Activated T-cell treated with anti-CD3 and anti-CD28 coated beads for 1 hour (primary cell): Measurements from ENCODE around the gene MLF2.

Experiments used
- DNase-seq: peaks from one replicate; pipeline ENCODE4 v3.0.0-alpha.2; 2020; ENCODE audit warnings: low read depth

Gene MLF2

GRCh38 chr12:6778217-6778573, 25.3 kb upstream of the MLF2 start:
- no peak for DNase-seq

GRCh38 chr12:6777386-6777785, 24.4 kb upstream of the MLF2 start:
- DNase-seq: no peak

DNA sequence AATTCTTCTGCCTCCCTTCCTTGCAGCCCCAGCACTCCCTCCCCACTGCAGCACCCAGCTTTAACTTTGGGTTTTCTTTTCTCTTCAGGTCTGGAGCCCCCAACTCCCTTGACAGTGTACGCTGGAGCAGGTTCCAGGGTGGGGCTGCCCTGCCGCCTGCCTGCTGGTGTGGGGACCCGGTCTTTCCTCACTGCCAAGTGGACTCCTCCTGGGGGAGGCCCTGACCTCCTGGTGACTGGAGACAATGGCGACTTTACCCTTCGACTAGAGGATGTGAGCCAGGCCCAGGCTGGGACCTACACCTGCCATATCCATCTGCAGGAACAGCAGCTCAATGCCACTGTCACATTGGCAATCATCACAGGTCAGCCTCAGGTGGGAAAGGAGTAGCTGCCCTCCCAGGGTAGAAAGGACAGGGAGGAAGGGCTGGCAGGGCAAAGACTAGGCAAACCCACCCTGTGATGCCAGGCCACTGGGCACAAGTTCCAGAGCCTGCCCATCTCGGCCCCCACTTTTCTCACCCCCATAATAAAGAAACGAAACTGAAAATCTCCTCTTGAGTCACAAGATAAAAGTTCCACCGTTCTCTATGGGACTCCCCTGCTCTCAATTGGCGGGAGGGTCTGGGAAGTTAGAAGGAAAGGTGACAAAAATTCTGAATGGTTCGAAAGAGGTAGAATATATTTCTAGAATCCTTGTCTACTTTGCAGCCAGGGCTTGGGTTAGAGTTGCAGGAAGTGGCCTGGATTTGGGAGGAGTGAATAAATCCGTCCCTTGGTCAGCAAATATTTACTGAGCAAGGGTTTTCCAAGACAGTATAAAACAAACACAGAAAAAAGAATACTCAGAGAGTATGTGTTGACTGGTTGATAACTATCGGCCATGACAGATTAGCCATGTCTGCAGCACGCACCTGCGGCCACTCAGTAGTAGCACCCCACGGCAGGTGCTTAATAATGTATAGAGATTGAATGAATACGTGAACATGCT, 22.5 kb upstream of the MLF2 start:
- DNase-seq: no peak

GRCh38 chr12:6774499-6775062, 21.6 kb upstream of the MLF2 start:
- DNase-seq: no peak

GRCh38 chr12:6773590-6774351, 20.8 kb upstream of the MLF2 start:
- DNase-seq: no peak

- no peak for DNase-seq
Observed at GRCh38 chr12:6772726-6773589, 20.0 kb upstream of the MLF2 start.

GRCh38 chr12:6772331-6772695, 19.4 kb upstream of the MLF2 start, which contains the start of gene LAG3:
Gene LAG3 (plus strand): TSS chr12:6772520. CDS start chr12:6772853, 333 bp downstream.
- peak; percentile 45 for DNase-seq

- no peak for DNase-seq
Observed at GRCh38 chr12:6771509-6772330, 18.8 kb upstream of the MLF2 start.

- DNase-seq: no peak
Observed at GRCh38 chr12:6771091-6771495, 18.2 kb upstream of the MLF2 start.

GRCh38 chr12:6770600-6770999, 17.7 kb upstream of the MLF2 start:
- DNase-seq: no peak

- DNase-seq: no peak
Observed at GRCh38 chr12:6770094-6770493, 17.2 kb upstream of the MLF2 start.

- DNase-seq: no peak
Observed at GRCh38 chr12:6769666-6770065, 16.7 kb upstream of the MLF2 start.

DNA sequence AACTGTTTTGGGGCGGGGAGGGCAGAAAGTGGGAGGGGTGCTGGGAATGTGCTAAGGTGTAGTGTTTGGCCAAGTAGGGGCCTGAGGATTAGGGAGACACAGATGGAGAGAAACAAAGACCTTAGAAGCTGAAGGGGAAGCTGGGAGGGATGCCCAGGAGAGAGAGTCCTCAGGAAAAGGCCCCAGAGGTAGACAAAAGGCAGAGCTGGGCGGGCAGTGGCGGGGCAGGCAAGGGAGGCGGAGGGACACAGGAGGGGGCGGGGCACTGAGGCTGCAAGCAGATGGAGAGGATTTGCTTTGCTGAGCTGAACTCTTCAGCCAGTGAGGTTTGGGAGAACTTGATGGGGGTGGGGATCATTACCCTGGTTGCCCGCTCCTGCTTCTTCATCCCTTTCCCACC, 16.0 kb upstream of the MLF2 start:
- no peak for DNase-seq

GRCh38 chr12:6768437-6768914, 15.5 kb upstream of the MLF2 start:
- DNase-seq: no peak

- DNase-seq: no peak
Observed at GRCh38 chr12:6767353-6768319, 14.7 kb upstream of the MLF2 start.

GRCh38 chr12:6766651-6767349, 13.9 kb upstream of the MLF2 start:
- peak; percentile 29 for DNase-seq

DNA sequence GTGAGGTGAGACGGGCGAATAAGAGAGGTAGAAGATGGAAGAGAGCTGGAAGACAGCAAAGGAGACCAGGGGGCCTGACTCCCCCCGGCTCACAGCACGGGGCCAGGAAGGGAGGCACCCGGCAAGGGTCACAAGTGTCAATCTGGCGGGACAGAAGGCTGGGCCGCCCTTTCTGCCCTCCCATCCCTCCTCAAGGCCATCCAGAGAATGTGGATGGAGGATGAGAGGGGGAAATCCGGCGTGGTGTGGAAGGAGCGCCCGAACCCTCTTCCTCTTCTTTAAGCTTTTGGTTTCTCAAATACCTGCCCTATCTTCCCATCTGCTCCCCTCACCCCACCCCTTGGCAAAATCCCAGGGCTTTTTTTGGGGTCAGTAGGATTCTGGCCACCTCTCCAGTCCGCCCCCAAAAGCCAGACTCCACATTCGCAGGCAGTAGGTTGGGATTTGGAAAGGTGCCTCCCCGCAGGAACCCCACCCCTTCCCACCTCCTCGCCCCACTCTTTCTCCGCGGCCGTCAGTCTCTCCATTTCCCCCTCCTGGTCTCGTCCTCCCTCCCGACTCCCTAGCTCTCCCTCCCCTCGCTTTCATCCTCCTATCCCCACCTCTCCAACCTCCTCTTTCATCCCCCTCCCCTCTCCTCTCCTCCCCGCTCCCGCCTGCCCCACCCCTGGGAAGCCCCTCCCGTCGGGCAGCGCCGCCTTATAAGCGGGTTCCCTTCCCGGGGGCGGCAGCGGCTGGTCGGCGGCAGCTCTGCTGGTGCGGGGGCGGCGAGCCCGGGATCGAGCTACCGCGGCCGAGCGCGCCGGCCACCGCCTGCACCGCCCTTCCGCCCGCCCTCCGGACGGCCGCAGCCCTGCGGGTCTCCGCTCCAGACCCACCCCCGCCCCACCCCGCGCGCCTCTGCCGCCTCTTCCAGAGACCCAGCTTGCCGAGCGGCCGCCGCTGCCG, 13.0 kb upstream of the MLF2 start, which contains the start of gene PTMS:
Gene PTMS, plus strand, starts transcription at position 730 of the 948 bp plus-strand sequence. CDS start 343 bp downstream, outside the sequence.
- DNase-seq: no peak
